ENCODE results near the gene NFE2L1. TPM values are rescaled to one million over a fixed set of nuclear protein-coding genes. Genes with fewer than 3 reads are reported as not detected.

Gene NFE2L1
- total and polyA plus RNA-seq, 2 of the 8 experiments (the other 6 are each of a cell fraction or from before 2014, with no cell fraction given): 140 to 143 TPM

GRCh38 chr17:48081858-48082257, 33.7 kb downstream of the NFE2L1 start:
- Histone ChIP-seq H2AFZ (ENCODE audit: low read length) (no peak overlapping the region), H3K23me2 (ENCODE audit: low read depth, low read length) (no peaks in the 10 kb centered on the region), H3K9ac (replicated peaks in 1 of 4; ENCODE audit: extremely low read depth in 1 of 4, low read depth in 3 of 4, low read length in 3 of 4) (peak overlapping the region in 1 of 4 experiments; percentile 9; a peak in 1 of 7 replicates), H4K20me1 (replicated peaks in 1 of 2; ENCODE audit: control insufficient read depth in 1 of 2, insufficient read depth in 2 of 2, low read length in 2 of 2) (peaks cover 4 to 12% of the 10 kb centered on the region in 2 experiments), H3K79me1 (ENCODE audit: low read depth, low read length) (0 out of 2 replicates have a peak, but pooled peaks cover 3% of the 10 kb centered on the region), H2BK120ac (replicated peaks; ENCODE audit: low read depth, low read length) (no peak overlapping the region), H2BK5ac (ENCODE audit: low read depth, low read length) (no peak overlapping the region), H3K4me2 (ENCODE audit: insufficient read depth in 1 of 2, low read depth in 2 of 2, low read length in 2 of 2) (no peak overlapping the region), H4K91ac (replicated peaks; ENCODE audit: insufficient read length, low read length) (no peak overlapping the region), H3K4me1 (replicated peaks in 1 of 4; ENCODE audit: control insufficient read depth in 3 of 4, insufficient read depth in 4 of 4, low read length in 3 of 4) (no peaks in the 10 kb centered on the region), H3K23ac (ENCODE audit: insufficient read length) (no peak overlapping the region), H2BK15ac (ENCODE audit: low read length) (no peak overlapping the region), H3K79me2 (ENCODE audit: control insufficient read depth in 1 of 2, insufficient read depth in 2 of 2, low read length in 2 of 2) (peaks cover 4 to 72% of the 10 kb centered on the region in 2 experiments; a peak in 3 of 4 replicates), H3K9me3 (ENCODE audit: insufficient read depth in 2 of 2, low read depth in 1 of 2, low read length in 1 of 2) (no peaks in the 10 kb centered on the region), H3K4me3 (ENCODE audit: extremely low read depth in 1 of 4, insufficient read depth in 2 of 4, low read depth in 3 of 4, low read length in 4 of 4) (no peak overlapping the region), H3K4ac (replicated peaks; ENCODE audit: insufficient read length, low read depth, low read length) (no peak overlapping the region), H2BK20ac (ENCODE audit: low read length) (no peak overlapping the region), H3K36me3 (ENCODE audit: control insufficient read depth in 2 of 4, insufficient read depth in 4 of 4, low read length in 3 of 4) (peaks cover 0 to under 1% (median under 1%) of the 10 kb centered on the region in 4 experiments; a peak in 1 of 8 replicates), H3K56ac (replicated peaks; ENCODE audit: insufficient read length, low read depth, low read length) (no peak overlapping the region), H2BK12ac (ENCODE audit: low read depth, low read length) (no peak overlapping the region), H4K8ac (ENCODE audit: extremely low read depth, insufficient read depth, low read length) (no peak overlapping the region), H3K18ac (ENCODE audit: extremely low read depth, low read length) (no peak overlapping the region), H3K27me3 (replicated peaks in 1 of 4; ENCODE audit: control insufficient read depth in 3 of 4, extremely low read depth in 1 of 4, insufficient read depth in 3 of 4, low read length in 3 of 4) (no peaks in the 10 kb centered on the region), H4K5ac (ENCODE audit: insufficient read length, low read depth, low read length) (no peak overlapping the region), H3K27ac (ENCODE audit: low read depth, low read length) (no peak overlapping the region), H2AK5ac (ENCODE audit: low read depth, low read length) (no peak overlapping the region), H3K14ac (ENCODE audit: insufficient read length) (no peak overlapping the region)
- WGBS, 2 experiments (ENCODE audit: extremely low coverage in 1 of 2, insufficient coverage in 1 of 2, insufficient read length in 1 of 2, insufficient replicate concordance in 2 of 2, low coverage in 1 of 2, low lambda C conversion rate in 2 of 2, missing lambda C conversion rate in 1 of 2): 88% methylated on average over 5 of the region's 5 CpGs; no CpG with 5 or more reads in 1 of the 2 experiments
- no peak for FAIRE-seq
- no peak for TF ChIP-seq CTBP2 (IDR thresholded peaks at IDR 0.05; ENCODE audit: borderline replicate concordance, insufficient read depth, insufficient read length, low read length)
- TF ChIP-seq SRF (IDR thresholded peaks at IDR 0.05; ENCODE audit: low read depth, low read length): no peak
- TF ChIP-seq ATF3 (IDR thresholded peaks at IDR 0.05; ENCODE audit: insufficient read depth, low read depth, low read length): no peak
- TF ChIP-seq TEAD4 (IDR thresholded peaks at IDR 0.05; ENCODE audit: low read depth, low read length): no peak
- TF ChIP-seq BACH1 (IDR thresholded peaks at IDR 0.05; ENCODE audit: low read length): no peak
- ChIA-PET POLR2A (ENCODE audit: partially characterized antibody) (interaction anchor here (1.3 to 41.8 kb wide), 6 partner anchors 9 to 44 kb away, joined by 3 to 1227 read pairs (median 8); partner anchors contain the start of genes CBX1, COPZ2, NFE2L1 and SNX11), CTCF (ENCODE audit: partially characterized antibody) (interaction anchor here (0.6 to 14.0 kb wide), 16 partner anchors 8 to 295 kb away, joined by 3 to 203 read pairs (median 23); partner anchors contain the start of genes CBX1 and SNX11)
- DNase-seq (ENCODE audit: low read depth in 1 of 2, low spot score in 2 of 2): no peak

Data from H1 (cell line).